ENCODE measurements around the gene GMCL2. TPM values are rescaled to one million over a fixed set of nuclear protein-coding genes. Genes with fewer than 3 reads are reported as not detected.
A peak's percentile ranks its signal among the peaks of the same experiment; 100 is the strongest.
"Not testable (repeated sequence)": the region's sequence is repeated elsewhere in the genome, so short reads cannot be mapped to it uniquely, and the experiment has no call there.

The GMCL2 gene
- polyA plus RNA-seq, 1 donor (not counting 4 experiments of a cell fraction or from before 2014, with no cell fraction given) = not detected

- no peaks in the 10 kb centered on the region for H3K36me3 ChIP-seq (ENCODE audit: control insufficient read depth in 2 of 2, extremely low read depth in 1 of 2, insufficient read depth in 2 of 2, low read length in 2 of 2)
- no peaks in the 10 kb centered on the region for H3K9me3 ChIP-seq (ENCODE audit: control insufficient read depth, low read depth, low read length)
- DNase-seq (ENCODE audit: low read depth, low spot score) = no peak
- H3K9ac ChIP-seq (ENCODE audit: control insufficient read depth, extremely low read depth, insufficient read depth, low read length) = no peak overlapping the region
- H2AFZ ChIP-seq (ENCODE audit: control insufficient read depth, low read length) = no peak overlapping the region
- peaks cover 6% of the 10 kb centered on the region for H3K27me3 ChIP-seq (ENCODE audit: control insufficient read depth, extremely low read depth, insufficient read depth, low read length)
- no peak overlapping the region for H3K27ac ChIP-seq (ENCODE audit: control insufficient read depth, insufficient read depth, low read length)
- H3K9me1 ChIP-seq (ENCODE audit: control insufficient read depth, extremely low read depth, insufficient read depth, low read length) = no peaks in the 10 kb centered on the region
- no peaks in the 10 kb centered on the region for H4K20me1 ChIP-seq (ENCODE audit: control insufficient read depth, extremely low read depth, insufficient read depth, low read length)
- TF ChIP-seq EZH2 (IDR thresholded peaks at IDR 0.05; ENCODE audit: low read length) = no peak
- no peak for TF ChIP-seq CTCF (optimal IDR thresholded peaks at IDR 0.05 in 1 of 3, IDR thresholded peaks at IDR 0.05 in 1 of 3, conservative IDR thresholded peaks at IDR 0.05 in 1 of 3; ENCODE audit: extremely low read depth in 1 of 3, insufficient read depth in 2 of 3, low read length in 3 of 3)
- FAIRE-seq = no peak
- H3K4me2 ChIP-seq (ENCODE audit: control insufficient read depth, extremely low read depth, insufficient read depth, low read depth, low read length) = no peak overlapping the region
- H3K4me1 ChIP-seq (ENCODE audit: control insufficient read depth, extremely low read depth, insufficient read depth, low read length) = peaks cover 15% of the 10 kb centered on the region
- H3K79me2 ChIP-seq (ENCODE audit: control insufficient read depth, insufficient read depth, low read length) = no peaks in the 10 kb centered on the region
- no peak overlapping the region for H3K4me3 ChIP-seq (ENCODE audit: control insufficient read depth in 2 of 3, extremely low read depth in 1 of 3, insufficient read depth in 2 of 3, low read depth in 1 of 3, low read length in 3 of 3)
- dilution Hi-C loops (cut with MboI; ENCODE audit: extremely low pct_ligation_motif_present, low sequenced_read_pairs) = no loop called here
Observed at GRCh38 chr5:178198706-178199105, 11.5 kb upstream of the GMCL2 start.

GRCh38 chr5:178198151-178198550 is 11.0 kb upstream of the GMCL2 start:
- H3K4me1 ChIP-seq (ENCODE audit: control insufficient read depth, extremely low read depth, insufficient read depth, low read length) = peaks cover 15% of the 10 kb centered on the region
- H3K4me2 ChIP-seq (ENCODE audit: control insufficient read depth, extremely low read depth, insufficient read depth, low read depth, low read length); H3K27me3 ChIP-seq (ENCODE audit: control insufficient read depth, extremely low read depth, insufficient read depth, low read length); dilution Hi-C loops (cut with MboI; ENCODE audit: extremely low pct_ligation_motif_present, low sequenced_read_pairs); H3K36me3 ChIP-seq (ENCODE audit: control insufficient read depth in 2 of 2, extremely low read depth in 1 of 2, insufficient read depth in 2 of 2, low read length in 2 of 2); H3K27ac ChIP-seq (ENCODE audit: control insufficient read depth, insufficient read depth, low read length); H3K79me2 ChIP-seq (ENCODE audit: control insufficient read depth, insufficient read depth, low read length); FAIRE-seq; H3K9me1 ChIP-seq (ENCODE audit: control insufficient read depth, extremely low read depth, insufficient read depth, low read length); H2AFZ ChIP-seq (ENCODE audit: control insufficient read depth, low read length); H4K20me1 ChIP-seq (ENCODE audit: control insufficient read depth, extremely low read depth, insufficient read depth, low read length); DNase-seq (ENCODE audit: low read depth, low spot score); H3K4me3 ChIP-seq (ENCODE audit: control insufficient read depth in 2 of 3, extremely low read depth in 1 of 3, insufficient read depth in 2 of 3, low read depth in 1 of 3, low read length in 3 of 3); H3K9me3 ChIP-seq (ENCODE audit: control insufficient read depth, low read depth, low read length); H3K9ac ChIP-seq (ENCODE audit: control insufficient read depth, extremely low read depth, insufficient read depth, low read length): not testable (repeated sequence)

GRCh38 chr5:178196986-178197385 is 9.8 kb upstream of the GMCL2 start:
- Histone ChIP-seq H3K4me3 (ENCODE audit: control insufficient read depth in 2 of 3, extremely low read depth in 1 of 3, insufficient read depth in 2 of 3, low read depth in 1 of 3, low read length in 3 of 3) (no peak overlapping the region), H3K9me3 (ENCODE audit: control insufficient read depth, low read depth, low read length) (no peaks in the 10 kb centered on the region), H3K27ac (ENCODE audit: control insufficient read depth, insufficient read depth, low read length) (no peak overlapping the region), H3K4me2 (ENCODE audit: control insufficient read depth, extremely low read depth, insufficient read depth, low read depth, low read length) (no peak overlapping the region), H3K9me1 (ENCODE audit: control insufficient read depth, extremely low read depth, insufficient read depth, low read length) (no peaks in the 10 kb centered on the region), H3K79me2 (ENCODE audit: control insufficient read depth, insufficient read depth, low read length) (no peaks in the 10 kb centered on the region), H2AFZ (ENCODE audit: control insufficient read depth, low read length) (no peak overlapping the region), H3K27me3 (ENCODE audit: control insufficient read depth, extremely low read depth, insufficient read depth, low read length) (peaks cover 8% of the 10 kb centered on the region), H3K9ac (ENCODE audit: control insufficient read depth, extremely low read depth, insufficient read depth, low read length) (no peak overlapping the region), H3K4me1 (ENCODE audit: control insufficient read depth, extremely low read depth, insufficient read depth, low read length) (peaks cover 14% of the 10 kb centered on the region), H4K20me1 (ENCODE audit: control insufficient read depth, extremely low read depth, insufficient read depth, low read length) (no peaks in the 10 kb centered on the region), H3K36me3 (ENCODE audit: control insufficient read depth in 2 of 2, extremely low read depth in 1 of 2, insufficient read depth in 2 of 2, low read length in 2 of 2) (no peaks in the 10 kb centered on the region)
- dilution Hi-C loops (cut with MboI; ENCODE audit: extremely low pct_ligation_motif_present, low sequenced_read_pairs) = no loop called here
- TF ChIP-seq EZH2 (IDR thresholded peaks at IDR 0.05; ENCODE audit: low read length) = no peak
- TF ChIP-seq CTCF (optimal IDR thresholded peaks at IDR 0.05 in 1 of 3, IDR thresholded peaks at IDR 0.05 in 1 of 3, conservative IDR thresholded peaks at IDR 0.05 in 1 of 3; ENCODE audit: extremely low read depth in 1 of 3, insufficient read depth in 2 of 3, low read length in 3 of 3) = peak in 1 of 3 experiments; percentile 50
- FAIRE-seq = no peak
- DNase-seq (ENCODE audit: low read depth, low spot score) = no peak
